ENCODE results near the gene PCBP3.

PCBP3 gene

GRCh38 chr21:45959182-45959581, 315.7 kb downstream of the PCBP3 start:
- TF ChIP-seq GATA3 (IDR thresholded peaks at IDR 0.05; ENCODE audit: low read depth, low read length) (no peak), GATA2 (IDR thresholded peaks at IDR 0.05; ENCODE audit: low read depth, low read length) (no peak)

- TF ChIP-seq GATA2 (IDR thresholded peaks at IDR 0.05; ENCODE audit: low read depth, low read length) (no peak), GATA3 (IDR thresholded peaks at IDR 0.05; ENCODE audit: low read depth, low read length) (no peak)
Measured at GRCh38 chr21:45959779-45960390, 316.4 kb downstream of the PCBP3 start.

- TF ChIP-seq GATA3 (IDR thresholded peaks at IDR 0.05; ENCODE audit: low read depth, low read length) (no peak), GATA2 (IDR thresholded peaks at IDR 0.05; ENCODE audit: low read depth, low read length) (no peak)
Measured at GRCh38 chr21:45962531-45963231, 319.2 kb downstream of the PCBP3 start.

- TF ChIP-seq GATA3 (IDR thresholded peaks at IDR 0.05; ENCODE audit: low read depth, low read length) (no peak), GATA2 (IDR thresholded peaks at IDR 0.05; ENCODE audit: low read depth, low read length) (no peak)
Measured at GRCh38 chr21:45963232-45963570, 319.7 kb downstream of the PCBP3 start.

- TF ChIP-seq GATA2 (IDR thresholded peaks at IDR 0.05; ENCODE audit: low read depth, low read length), result no peak
- TF ChIP-seq GATA3 (IDR thresholded peaks at IDR 0.05; ENCODE audit: low read depth, low read length), result no peak
Measured at GRCh38 chr21:45964649-45965048, 321.1 kb downstream of the PCBP3 start.

- TF ChIP-seq GATA3 (IDR thresholded peaks at IDR 0.05; ENCODE audit: low read depth, low read length) (no peak), GATA2 (IDR thresholded peaks at IDR 0.05; ENCODE audit: low read depth, low read length) (no peak)
Measured at GRCh38 chr21:45965084-45965809, 321.7 kb downstream of the PCBP3 start.

- TF ChIP-seq GATA3 (IDR thresholded peaks at IDR 0.05; ENCODE audit: low read depth, low read length), result no peak
- no peak for TF ChIP-seq GATA2 (IDR thresholded peaks at IDR 0.05; ENCODE audit: low read depth, low read length)
Measured at GRCh38 chr21:45966791-45967394, 323.4 kb downstream of the PCBP3 start.

- no peak for TF ChIP-seq GATA2 (IDR thresholded peaks at IDR 0.05; ENCODE audit: low read depth, low read length)
- TF ChIP-seq GATA3 (IDR thresholded peaks at IDR 0.05; ENCODE audit: low read depth, low read length), result no peak
Measured at GRCh38 chr21:45969921-45970673, 326.6 kb downstream of the PCBP3 start.

- TF ChIP-seq GATA3 (IDR thresholded peaks at IDR 0.05; ENCODE audit: low read depth, low read length), result no peak
- no peak for TF ChIP-seq GATA2 (IDR thresholded peaks at IDR 0.05; ENCODE audit: low read depth, low read length)
Measured at GRCh38 chr21:45970674-45971615, 327.4 kb downstream of the PCBP3 start.

- no peak for TF ChIP-seq GATA2 (IDR thresholded peaks at IDR 0.05; ENCODE audit: low read depth, low read length)
- TF ChIP-seq GATA3 (IDR thresholded peaks at IDR 0.05; ENCODE audit: low read depth, low read length), result no peak
Measured at GRCh38 chr21:45971616-45972352, 328.3 kb downstream of the PCBP3 start.

GRCh38 chr21:45972353-45972715, 328.8 kb downstream of the PCBP3 start:
- TF ChIP-seq GATA3 (IDR thresholded peaks at IDR 0.05; ENCODE audit: low read depth, low read length) (no peak), GATA2 (IDR thresholded peaks at IDR 0.05; ENCODE audit: low read depth, low read length) (no peak)

- TF ChIP-seq GATA3 (IDR thresholded peaks at IDR 0.05; ENCODE audit: low read depth, low read length) (no peak), GATA2 (IDR thresholded peaks at IDR 0.05; ENCODE audit: low read depth, low read length) (no peak)
Measured at GRCh38 chr21:45972716-45973474, 329.4 kb downstream of the PCBP3 start.
